Upper lobe of left lung (tissue), 6 donors: ENCODE measurements around the gene NDNF. TPM values are rescaled to one million over a fixed set of nuclear protein-coding genes. Genes with fewer than 3 reads are reported as not detected.

ENCODE experiments used
- ATAC-seq, 2 donors: fragments of 200-7000 bp; cut with Tn5 transposase; one replicate each; pipeline ENCODE4 v1.9.1; 2022; ENCODE audit warnings: mild to moderate bottlenecking in 2 of 2, moderate library complexity in 2 of 2; ENCODE audit not compliant: low FRiP score in 2 of 2
- DNase-seq, 2 donors: peaks; one replicate each; pipeline ENCODE4 v3.0.0-alpha.2; 2019 to 2020
- H3K27ac ChIP-seq, 4 donors: fragments of 200-600 bp; sonication (generic); one replicate each; pipeline ENCODE4 v1.5.1; 2016 to 2019
- H3K27me3 ChIP-seq, 4 donors: fragments of 200-600 bp; sonication (generic); one replicate each; pipeline ENCODE4 v1.5.1; 2017 to 2019
- H3K36me3 ChIP-seq, 4 donors: fragments of 200-600 bp; sonication (generic); one replicate each; pipeline ENCODE4 v1.5.1; 2016 to 2019
- H3K4me1 ChIP-seq, 4 donors: fragments of 200-600 bp; sonication (generic); one replicate each; pipeline ENCODE4 v1.5.1; 2018 to 2019
- H3K4me3 ChIP-seq, 4 donors: fragments of 200-600 bp; sonication (generic); one replicate each; pipeline ENCODE4 v1.5.1; 2017 to 2019; ENCODE audit warnings: mild to moderate bottlenecking in 2 of 4, moderate library complexity in 1 of 4
- H3K9me3 ChIP-seq, 4 donors: fragments of 200-600 bp; sonication (generic); one replicate each; pipeline ENCODE4 v1.5.1; 2018 to 2019
- CTCF ChIP-seq, 6 experiments: fragments of 450-650 bp in 4 of 6; fragments of 200-600 bp in 2 of 6; sonication (generic) in 2 of 6; IDR thresholded peaks; one replicate each; pipeline ENCODE4 v1.5.1; 2016 to 2019; ENCODE audit warnings: antibody characterized with exemption in 6 of 6
- EP300 ChIP-seq, 4 donors: sonication (generic); formaldehyde crosslinking; IDR thresholded peaks; one replicate each; pipeline ENCODE4 v1.5.1; 2017; ENCODE audit warnings: antibody characterized with exemption in 4 of 4, control low read depth in 2 of 4
- POLR2A ChIP-seq, 4 donors: fragments of 450-650 bp; IDR thresholded peaks; one replicate each; pipeline ENCODE4 v1.5.1; 2016 to 2017; ENCODE audit warnings: antibody characterized with exemption in 4 of 4, mild to moderate bottlenecking in 2 of 4
- POLR2AphosphoS5 ChIP-seq, 2 donors: sonication (generic); formaldehyde crosslinking; IDR thresholded peaks; one replicate each; pipeline ENCODE4 v1.5.1; 2017; ENCODE audit warnings: antibody characterized with exemption in 2 of 2
- WGBS, 2 donors: methylation state at CpG; one replicate each; pipeline ENCODE4 v1.1.5; 2017 to 2018; 5-methylcytosine and 5-hydroxymethylcytosine counted together
- total RNA-seq, 6 donors: library from RNA; depleted of rRNA in 4 of 6; stranded (reverse); fragments of >200 nt in 4 of 6; gene quantifications; one replicate each; pipeline versions ENCODE4 v1.1.0 to v1.2.1, GENCODE V29; 2016 to 2021
- donor health status: DM: no; HTN: no; CAD: no; lungs with moderate emphysema.
- donor health status: DM: no; HTN: yes; CAD: no; lungs with severe emphysema.

The NDNF gene
- total RNA-seq, 6 donors from 2014 or later, result 52.4 to 180 (median 129) TPM

DNA sequence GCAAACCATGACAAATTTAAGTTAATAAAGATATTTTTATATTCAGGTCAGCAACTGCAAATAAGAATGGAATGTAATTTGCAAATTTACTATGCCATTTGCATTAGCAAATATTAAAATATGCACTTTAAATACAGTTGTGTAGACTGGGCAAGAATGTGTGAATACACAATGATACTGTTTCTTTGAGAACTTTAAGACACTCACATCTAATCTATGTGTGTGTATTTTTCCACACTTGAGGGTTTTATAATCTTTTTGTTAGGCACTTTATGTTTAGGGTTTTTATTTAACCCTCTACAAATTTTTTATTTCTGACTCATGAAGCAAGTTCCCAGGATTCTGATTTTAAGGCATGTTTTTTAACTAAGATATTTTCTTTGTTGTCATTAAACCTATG, 23.9 kb upstream of the NDNF start:
- ATAC-seq, result no peak

DNA sequence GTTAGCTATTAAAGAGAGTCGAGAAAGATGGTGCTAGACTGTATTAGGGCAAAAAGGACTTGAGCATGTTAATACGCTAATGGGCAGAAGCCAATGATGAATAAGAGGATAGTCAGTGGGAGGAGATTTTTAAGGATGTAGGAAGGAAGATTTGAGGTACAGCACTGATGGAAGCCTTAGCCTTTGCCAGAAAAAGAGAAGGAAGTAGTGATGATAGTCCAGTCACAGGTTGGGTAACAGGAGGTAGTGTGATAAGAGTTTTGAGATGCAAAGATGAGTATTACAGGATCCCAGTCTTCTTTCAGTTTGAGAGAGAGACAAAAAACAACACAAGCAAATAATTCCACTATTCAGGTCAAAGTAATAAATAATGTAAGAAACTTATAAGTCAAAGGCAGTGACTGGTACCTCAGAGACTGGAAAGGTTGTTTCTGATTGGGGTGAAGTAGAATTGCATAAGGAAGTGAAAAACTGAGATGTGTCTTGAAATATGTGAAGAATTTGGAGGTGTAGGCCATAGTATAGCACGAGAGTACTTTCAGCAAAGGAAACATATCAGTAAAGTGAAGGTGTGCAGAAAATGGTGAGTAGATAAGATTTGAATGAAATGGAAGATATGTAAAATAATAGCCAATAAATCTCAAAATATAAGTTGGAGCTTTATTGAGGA, 22.1 kb upstream of the NDNF start:
- WGBS, 2 donors, result 80 to 88% methylated on average over 3 of the region's 3 CpGs
- H3K27ac ChIP-seq, result no peak overlapping the region

More for the DNA sequence above, 23.9 kb upstream of the NDNF start:
- Histone ChIP-seq H3K27me3 (no peaks in the 10 kb centered on the region), H3K4me1 (no peaks in the 10 kb centered on the region), H3K36me3 (no peaks in the 10 kb centered on the region), H3K27ac (no peak overlapping the region), H3K9me3 (no peaks in the 10 kb centered on the region), H3K4me3 (no peak overlapping the region)
- no peak for TF ChIP-seq POLR2A (IDR thresholded peaks at IDR 0.05)
- no peak for TF ChIP-seq CTCF (IDR thresholded peaks at IDR 0.05)
- TF ChIP-seq EP300 (IDR thresholded peaks at IDR 0.05), result no peak
- TF ChIP-seq POLR2AphosphoS5 (IDR thresholded peaks at IDR 0.05), result no peak
- DNase-seq, result no peak

DNA sequence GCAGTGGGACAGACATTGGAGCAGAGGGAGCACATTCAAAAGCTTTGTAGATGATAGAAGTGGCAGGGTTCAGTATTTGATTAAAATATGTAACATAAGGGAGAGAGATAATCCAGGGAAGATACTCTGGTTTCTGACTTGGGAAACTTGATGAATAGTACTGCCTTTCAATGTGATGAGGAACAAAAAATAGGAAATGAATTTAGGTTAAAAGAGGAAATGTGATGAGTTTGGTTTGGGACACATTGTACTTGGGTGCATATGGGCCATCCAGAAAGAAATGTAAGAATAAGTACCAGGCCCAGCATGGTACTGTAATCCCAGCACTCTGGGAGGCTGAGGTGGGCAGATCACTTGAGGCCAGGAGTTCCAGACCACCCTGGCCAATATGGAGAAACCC, 20.9 kb upstream of the NDNF start:
- no peak for TF ChIP-seq POLR2A (IDR thresholded peaks at IDR 0.05)
- no peak for TF ChIP-seq POLR2AphosphoS5 (IDR thresholded peaks at IDR 0.05)
- TF ChIP-seq CTCF (IDR thresholded peaks at IDR 0.05), result no peak
- TF ChIP-seq EP300 (IDR thresholded peaks at IDR 0.05), result no peak

More for the DNA sequence above, 22.1 kb upstream of the NDNF start:
- Histone ChIP-seq H3K36me3 (no peaks in the 10 kb centered on the region), H3K4me1 (no peaks in the 10 kb centered on the region), H3K9me3 (no peaks in the 10 kb centered on the region), H3K4me3 (no peak overlapping the region), H3K27me3 (no peaks in the 10 kb centered on the region)
- ATAC-seq (no peak), DNase-seq (no peak)
- no peak for TF ChIP-seq EP300 (IDR thresholded peaks at IDR 0.05)
- no peak for TF ChIP-seq POLR2AphosphoS5 (IDR thresholded peaks at IDR 0.05)
- no peak for TF ChIP-seq CTCF (IDR thresholded peaks at IDR 0.05)
- no peak for TF ChIP-seq POLR2A (IDR thresholded peaks at IDR 0.05)

GRCh38 chr4:121091941-121092340, 19.6 kb upstream of the NDNF start:
- Histone ChIP-seq H3K4me3 (no peak overlapping the region), H3K27ac (no peak overlapping the region), H3K36me3 (no peaks in the 10 kb centered on the region), H3K27me3 (no peaks in the 10 kb centered on the region), H3K4me1 (no peaks in the 10 kb centered on the region), H3K9me3 (no peaks in the 10 kb centered on the region)
- no peak for TF ChIP-seq POLR2AphosphoS5 (IDR thresholded peaks at IDR 0.05)
- TF ChIP-seq CTCF (IDR thresholded peaks at IDR 0.05), result no peak
- no peak for TF ChIP-seq POLR2A (IDR thresholded peaks at IDR 0.05)
- no peak for TF ChIP-seq EP300 (IDR thresholded peaks at IDR 0.05)
- ATAC-seq (no peak), DNase-seq (no peak)

More for the DNA sequence above, 20.9 kb upstream of the NDNF start:
- DNase-seq (no peak), ATAC-seq (no peak)
- Histone ChIP-seq H3K4me3 (no peak overlapping the region), H3K9me3 (no peaks in the 10 kb centered on the region), H3K27ac (no peak overlapping the region), H3K27me3 (no peaks in the 10 kb centered on the region), H3K36me3 (no peaks in the 10 kb centered on the region), H3K4me1 (no peaks in the 10 kb centered on the region)

DNA sequence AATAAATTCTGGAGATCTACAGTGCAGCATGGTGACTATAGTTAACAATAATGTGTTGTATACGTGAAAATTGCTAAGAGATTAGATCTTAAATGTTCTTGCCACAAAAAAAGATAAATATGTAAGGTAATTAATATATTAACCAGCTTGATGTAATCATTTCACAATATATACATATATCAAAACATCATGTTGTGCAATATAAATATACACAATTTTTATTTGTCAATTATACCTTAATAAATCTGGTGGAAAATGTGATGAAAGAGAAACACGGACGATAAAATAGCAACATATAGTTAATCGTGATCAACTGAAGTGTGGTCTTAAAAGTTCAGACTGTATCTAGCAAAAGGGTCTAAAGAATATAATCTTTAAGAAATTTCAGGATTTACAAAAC, 16.5 kb upstream of the NDNF start:
- DNase-seq, result no peak
- no peak for ATAC-seq

More for the DNA sequence above, 16.5 kb upstream of the NDNF start:
- no peaks in the 10 kb centered on the region for H3K4me1 ChIP-seq
- H3K27me3 ChIP-seq, result no peaks in the 10 kb centered on the region
- H3K27ac ChIP-seq, result no peak overlapping the region
- no peak overlapping the region for H3K4me3 ChIP-seq
- H3K9me3 ChIP-seq, result no peaks in the 10 kb centered on the region
- no peaks in the 10 kb centered on the region for H3K36me3 ChIP-seq
- TF ChIP-seq EP300 (IDR thresholded peaks at IDR 0.05), result no peak
- no peak for TF ChIP-seq CTCF (IDR thresholded peaks at IDR 0.05)
- TF ChIP-seq POLR2AphosphoS5 (IDR thresholded peaks at IDR 0.05), result no peak
- no peak for TF ChIP-seq POLR2A (IDR thresholded peaks at IDR 0.05)
- 87 to 89% methylated on average over 4 of the region's 4 CpGs for WGBS, 2 donors
